Neural progenitor cell (in vitro differentiated cells): ENCODE measurements around the gene CARNS1. TPM values are rescaled to one million over a fixed set of nuclear protein-coding genes. Genes with fewer than 3 reads are reported as not detected.

ENCODE experiments used
- DNase-seq: peaks from one replicate; pipeline ENCODE4 v3.0.0-alpha.2; 2016; ENCODE audit warnings: low spot score
- H2AFZ ChIP-seq: fragments of 200-600 bp; sonication (generic); replicated peaks from 2 replicates; pipeline ENCODE4 v1.6.1; 2016; ENCODE audit warnings: antibody characterized with exemption
- H3F3A ChIP-seq: fragments of 200-600 bp; sonication (generic); 2 replicates; pipeline ENCODE4 v1.6.1; 2016; ENCODE audit warnings: antibody characterized with exemption, low read depth
- H3K27ac ChIP-seq: fragments of 200-600 bp; sonication (generic); 2 replicates; pipeline ENCODE4 v1.5.1; 2016; ENCODE audit warnings: mild to moderate bottlenecking
- H3K27me3 ChIP-seq: fragments of 200-600 bp; sonication (generic); 2 replicates; pipeline ENCODE4 v1.6.1; 2016; ENCODE audit warnings: mild to moderate bottlenecking, moderate library complexity
- H3K36me3 ChIP-seq: fragments of 200-600 bp; sonication (generic); 2 replicates; pipeline ENCODE4 v1.5.1; 2016
- H3K4me1 ChIP-seq: fragments of 200-600 bp; sonication (generic); 2 replicates; pipeline ENCODE4 v1.6.1; 2016; ENCODE audit warnings: mixed run types
- H3K4me2 ChIP-seq: fragments of 200-600 bp; sonication (generic); 2 replicates; pipeline ENCODE4 v1.6.1; 2016
- H3K4me3 ChIP-seq: fragments of 200-600 bp; sonication (generic); 2 replicates; pipeline ENCODE4 v1.5.1; 2016
- H3K79me2 ChIP-seq: fragments of 200-600 bp; sonication (generic); 2 replicates; pipeline ENCODE4 v1.6.1; 2016; ENCODE audit warnings: low read depth
- H3K9ac ChIP-seq: fragments of 200-600 bp; sonication (generic); 2 replicates; pipeline ENCODE4 v1.6.1; 2016
- H3K9me3 ChIP-seq: fragments of 200-600 bp; sonication (generic); 2 replicates; pipeline ENCODE4 v1.5.1; 2016; ENCODE audit warnings: low read depth
- H4K20me1 ChIP-seq: fragments of 200-600 bp; sonication (generic); 2 replicates; pipeline ENCODE4 v1.6.1; 2016; ENCODE audit warnings: low read depth
- H3K27ac Mint-ChIP-seq: 3 replicates; pipeline ENCODE4 v1.8.0; 2021; ENCODE audit warnings: mixed read lengths
- H3K27me3 Mint-ChIP-seq: 2 replicates; pipeline ENCODE4 v1.8.0; 2022; ENCODE audit warnings: low read depth, mild to moderate bottlenecking, inconsistent platforms, moderate library complexity, mixed read lengths; ENCODE audit not compliant: insufficient read depth
- H3K36me3 Mint-ChIP-seq: 3 replicates; pipeline ENCODE4 v1.8.0; 2021; ENCODE audit warnings: mixed read lengths
- H3K4me1 Mint-ChIP-seq: 3 replicates; pipeline ENCODE4 v1.8.0; 2021; ENCODE audit warnings: mixed read lengths
- H3K4me3 Mint-ChIP-seq: 3 replicates; pipeline ENCODE4 v1.8.0; 2021; ENCODE audit warnings: mild to moderate bottlenecking, moderate library complexity, mixed read lengths
- H3K9me3 Mint-ChIP-seq: 3 replicates; pipeline ENCODE4 v1.8.0; 2020; ENCODE audit warnings: mixed read lengths
- EZH2 ChIP-seq: fragments of 200-600 bp; sonication (generic); IDR thresholded peaks from 2 replicates; pipeline ENCODE4 v1.6.1; 2017; ENCODE audit warnings: antibody characterized with exemption, mild to moderate bottlenecking, moderate library complexity
- EZH2phosphoT487 ChIP-seq: fragments of 200-600 bp; sonication (generic); IDR thresholded peaks from 2 replicates; pipeline ENCODE4 v1.6.1; 2017; ENCODE audit warnings: antibody characterized with exemption
- total RNA-seq: library from RNA; depleted of rRNA; stranded (reverse); fragments of >200 nt; gene quantifications from 2 replicates; pipeline ENCODE4 v1.2.3, GENCODE V29; 2015; ENCODE audit warnings: low replicate concordance
- TF ChIP-seq, protein P1 (sequence below): fragments of 200-600 bp; sonication (generic); IDR thresholded peaks from 2 replicates; pipeline ENCODE4 v1.5.1; 2017; ENCODE audit warnings: antibody characterized with exemption, mild to moderate bottlenecking

CARNS1 gene
- total RNA-seq, 1 donor from 2014 or later, result 0.52 TPM

- no peak overlapping the region for H3K27ac ChIP-seq
- no peaks in the 10 kb centered on the region for H3K9me3 ChIP-seq
- no peak overlapping the region for H3K9ac ChIP-seq
- H3K4me1 Mint-ChIP-seq, result peaks cover 22% of the 10 kb centered on the region
- peaks cover 19% of the 10 kb centered on the region for H3K79me2 ChIP-seq
- TF ChIP-seq EZH2phosphoT487 (no peak), EZH2 (no peak)
- TF ChIP-seq, protein P1, sequence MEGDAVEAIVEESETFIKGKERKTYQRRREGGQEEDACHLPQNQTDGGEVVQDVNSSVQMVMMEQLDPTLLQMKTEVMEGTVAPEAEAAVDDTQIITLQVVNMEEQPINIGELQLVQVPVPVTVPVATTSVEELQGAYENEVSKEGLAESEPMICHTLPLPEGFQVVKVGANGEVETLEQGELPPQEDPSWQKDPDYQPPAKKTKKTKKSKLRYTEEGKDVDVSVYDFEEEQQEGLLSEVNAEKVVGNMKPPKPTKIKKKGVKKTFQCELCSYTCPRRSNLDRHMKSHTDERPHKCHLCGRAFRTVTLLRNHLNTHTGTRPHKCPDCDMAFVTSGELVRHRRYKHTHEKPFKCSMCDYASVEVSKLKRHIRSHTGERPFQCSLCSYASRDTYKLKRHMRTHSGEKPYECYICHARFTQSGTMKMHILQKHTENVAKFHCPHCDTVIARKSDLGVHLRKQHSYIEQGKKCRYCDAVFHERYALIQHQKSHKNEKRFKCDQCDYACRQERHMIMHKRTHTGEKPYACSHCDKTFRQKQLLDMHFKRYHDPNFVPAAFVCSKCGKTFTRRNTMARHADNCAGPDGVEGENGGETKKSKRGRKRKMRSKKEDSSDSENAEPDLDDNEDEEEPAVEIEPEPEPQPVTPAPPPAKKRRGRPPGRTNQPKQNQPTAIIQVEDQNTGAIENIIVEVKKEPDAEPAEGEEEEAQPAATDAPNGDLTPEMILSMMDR, result no peak
- peaks cover 9% of the 10 kb centered on the region for H3K4me1 ChIP-seq
- DNase-seq, result no peak
- H3K4me2 ChIP-seq, result no peak overlapping the region
- peaks cover 9% of the 10 kb centered on the region for H3F3A ChIP-seq
- peaks cover 4% of the 10 kb centered on the region for H3K27me3 Mint-ChIP-seq
- H3K27ac Mint-ChIP-seq, result peak overlapping the region; percentile 69
- no peaks in the 10 kb centered on the region for H3K27me3 ChIP-seq
- H3K4me3 Mint-ChIP-seq, result peak overlapping the region; percentile 41
- peaks cover 10% of the 10 kb centered on the region for H4K20me1 ChIP-seq
- H2AFZ ChIP-seq, result no peak overlapping the region
- no peak overlapping the region for H3K4me3 ChIP-seq
- H3K36me3 Mint-ChIP-seq, result peaks cover 10% of the 10 kb centered on the region
- no peaks in the 10 kb centered on the region for H3K9me3 Mint-ChIP-seq
- H3K36me3 ChIP-seq, result no peaks in the 10 kb centered on the region
These were observed 17.9 kb upstream of the CARNS1 start for GRCh38 chr11:67397536-67397935.

GRCh38 chr11:67397986-67398660 is 17.4 kb upstream of the CARNS1 start:
- H3K4me1 Mint-ChIP-seq, result peaks cover 21% of the 10 kb centered on the region
- H3K9me3 ChIP-seq, result no peaks in the 10 kb centered on the region
- H3K4me2 ChIP-seq, result no peak overlapping the region
- no peak for DNase-seq
- no peak overlapping the region for H3K9ac ChIP-seq
- H3K27ac ChIP-seq, result no peak overlapping the region
- peaks cover 10% of the 10 kb centered on the region for H3K36me3 Mint-ChIP-seq
- H3K4me3 ChIP-seq, result no peak overlapping the region
- H3K9me3 Mint-ChIP-seq, result no peaks in the 10 kb centered on the region
- no peak overlapping the region for H2AFZ ChIP-seq
- peak overlapping the region; percentile 69 for H3K27ac Mint-ChIP-seq
- H3K36me3 ChIP-seq, result no peaks in the 10 kb centered on the region
- H3K4me1 ChIP-seq, result peaks cover 7% of the 10 kb centered on the region
- H3K79me2 ChIP-seq, result peaks cover 16% of the 10 kb centered on the region
- TF ChIP-seq EZH2phosphoT487, result no peak
- TF ChIP-seq EZH2, result no peak
- TF ChIP-seq, protein P1, result no peak
- H3F3A ChIP-seq, result peaks cover 9% of the 10 kb centered on the region
- peak overlapping the region; percentile 41 for H3K4me3 Mint-ChIP-seq
- peaks cover 4% of the 10 kb centered on the region for H3K27me3 Mint-ChIP-seq
- H4K20me1 ChIP-seq, result peaks cover 8% of the 10 kb centered on the region
- no peaks in the 10 kb centered on the region for H3K27me3 ChIP-seq

DNA sequence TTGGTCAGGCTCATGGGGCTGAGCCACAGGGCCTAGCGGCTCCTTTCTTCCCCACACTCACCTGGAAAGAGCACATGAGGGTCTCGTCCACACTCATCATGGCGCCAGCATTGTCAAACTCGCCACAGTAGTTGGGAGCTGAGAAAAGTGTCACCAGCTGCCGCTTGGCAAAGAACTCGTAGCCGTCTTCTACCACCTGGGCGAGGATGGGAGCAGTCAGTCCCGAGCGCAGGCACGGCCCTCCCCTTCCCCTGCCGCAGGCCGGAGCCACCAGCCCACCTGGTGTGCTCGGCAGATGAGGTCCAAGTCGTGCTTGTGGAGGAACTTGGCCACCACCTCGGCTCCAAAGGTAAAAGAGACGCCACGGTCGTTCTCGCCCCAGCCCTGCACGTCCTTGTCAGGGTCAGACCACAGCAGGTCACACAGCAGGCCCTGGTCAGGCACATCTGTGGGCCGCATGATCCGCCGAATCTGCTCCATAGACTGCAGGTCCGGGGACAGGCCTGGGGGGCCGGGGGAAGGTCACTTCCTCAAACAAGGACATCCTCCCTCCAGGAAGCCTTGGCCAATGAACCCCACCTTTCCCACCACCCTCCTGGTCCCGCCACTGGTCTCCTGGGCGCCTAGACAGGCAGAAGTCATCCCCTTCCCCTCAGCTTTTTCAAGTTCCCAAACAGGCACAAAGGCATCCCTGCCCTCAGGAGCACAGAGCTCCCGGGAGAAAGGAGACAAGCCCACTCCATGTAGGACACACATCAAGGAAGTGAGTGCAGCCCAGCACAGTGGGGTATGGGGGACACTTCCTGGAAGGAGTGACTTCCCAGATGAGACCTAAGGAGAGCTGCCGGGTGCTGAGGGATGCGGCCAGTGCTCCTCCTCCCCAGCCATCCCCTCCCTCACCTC is 16.6 kb upstream of the CARNS1 start:
- Mint-ChIP-seq H3K36me3 (peaks cover 10% of the 10 kb centered on the region), H3K27me3 (peaks cover 4% of the 10 kb centered on the region), H3K4me3 (peak overlapping the region; percentile 27), H3K4me1 (peaks cover 25% of the 10 kb centered on the region), H3K27ac (no peak overlapping the region), H3K9me3 (no peaks in the 10 kb centered on the region)
- no peak for DNase-seq
- no peak overlapping the region for H3K4me3 ChIP-seq
- H3K27me3 ChIP-seq, result no peaks in the 10 kb centered on the region
- peaks cover 16% of the 10 kb centered on the region for H3K79me2 ChIP-seq
- peaks cover 8% of the 10 kb centered on the region for H4K20me1 ChIP-seq
- H3K4me1 ChIP-seq, result peaks cover 13% of the 10 kb centered on the region
- H3K36me3 ChIP-seq, result no peaks in the 10 kb centered on the region
- H2AFZ ChIP-seq, result no peak overlapping the region
- H3K27ac ChIP-seq, result no peak overlapping the region
- no peaks in the 10 kb centered on the region for H3K9me3 ChIP-seq
- peaks cover 9% of the 10 kb centered on the region for H3F3A ChIP-seq
- TF ChIP-seq EZH2phosphoT487 (no peak), EZH2 (no peak)
- TF ChIP-seq, protein P1, result no peak
- H3K9ac ChIP-seq, result no peak overlapping the region
- H3K4me2 ChIP-seq, result no peak overlapping the region
